HL-60 (cell line): ENCODE data around the gene NCOR2.

Experiments used
- DNase-seq, 2 experiments: peaks; one replicate each; pipeline ENCODE4 v3.0.0-alpha.2; 2010 to 2020; ENCODE audit warnings: low read depth in 1 of 2, low spot score in 1 of 2
- H3K27ac ChIP-seq: fragments of 250-450 bp; sonication (Bioruptor Pico); replicated peaks from 2 replicates; pipeline ENCODE4 v1.5.1; 2020; ENCODE audit warnings: mild to moderate bottlenecking, moderate library complexity
- H3K27me3 ChIP-seq: fragments of 250-450 bp; sonication (Bioruptor Pico); 2 replicates; pipeline ENCODE4 v1.5.1; 2021; ENCODE audit warnings: mild to moderate bottlenecking, moderate library complexity; ENCODE audit not compliant: insufficient read depth, poor library complexity, severe bottlenecking
- H3K4me3 ChIP-seq: replicated peaks from 2 replicates; pipeline ENCODE4 v1.5.1; 2011; ENCODE audit warnings: mild to moderate bottlenecking, control low read depth, low read length; ENCODE audit not compliant: insufficient read depth
- GABPA ChIP-seq: IDR thresholded peaks from 2 replicates; pipeline ENCODE4 v1.6.1; 2012; ENCODE audit warnings: low read depth
- POLR2AphosphoS5 ChIP-seq: IDR thresholded peaks from 2 replicates; pipeline ENCODE4 v1.6.1; 2012; ENCODE audit warnings: low read depth
- SPI1 ChIP-seq: IDR thresholded peaks from 2 replicates; pipeline ENCODE4 v1.6.1; 2012; ENCODE audit warnings: low read depth, mild to moderate bottlenecking, borderline replicate concordance
- TF ChIP-seq, protein P1 (sequence below): IDR thresholded peaks from one replicate; pipeline ENCODE4 v1.5.1; 2011; ENCODE audit warnings: low read length, control low read depth, inconsistent platforms; ENCODE audit not compliant: insufficient read depth
- TF ChIP-seq, protein P2 (sequence below): IDR thresholded peaks from 2 replicates; pipeline ENCODE4 v1.6.1; 2012; ENCODE audit warnings: low read depth; ENCODE audit not compliant: insufficient replicate concordance

NCOR2 gene

DNA sequence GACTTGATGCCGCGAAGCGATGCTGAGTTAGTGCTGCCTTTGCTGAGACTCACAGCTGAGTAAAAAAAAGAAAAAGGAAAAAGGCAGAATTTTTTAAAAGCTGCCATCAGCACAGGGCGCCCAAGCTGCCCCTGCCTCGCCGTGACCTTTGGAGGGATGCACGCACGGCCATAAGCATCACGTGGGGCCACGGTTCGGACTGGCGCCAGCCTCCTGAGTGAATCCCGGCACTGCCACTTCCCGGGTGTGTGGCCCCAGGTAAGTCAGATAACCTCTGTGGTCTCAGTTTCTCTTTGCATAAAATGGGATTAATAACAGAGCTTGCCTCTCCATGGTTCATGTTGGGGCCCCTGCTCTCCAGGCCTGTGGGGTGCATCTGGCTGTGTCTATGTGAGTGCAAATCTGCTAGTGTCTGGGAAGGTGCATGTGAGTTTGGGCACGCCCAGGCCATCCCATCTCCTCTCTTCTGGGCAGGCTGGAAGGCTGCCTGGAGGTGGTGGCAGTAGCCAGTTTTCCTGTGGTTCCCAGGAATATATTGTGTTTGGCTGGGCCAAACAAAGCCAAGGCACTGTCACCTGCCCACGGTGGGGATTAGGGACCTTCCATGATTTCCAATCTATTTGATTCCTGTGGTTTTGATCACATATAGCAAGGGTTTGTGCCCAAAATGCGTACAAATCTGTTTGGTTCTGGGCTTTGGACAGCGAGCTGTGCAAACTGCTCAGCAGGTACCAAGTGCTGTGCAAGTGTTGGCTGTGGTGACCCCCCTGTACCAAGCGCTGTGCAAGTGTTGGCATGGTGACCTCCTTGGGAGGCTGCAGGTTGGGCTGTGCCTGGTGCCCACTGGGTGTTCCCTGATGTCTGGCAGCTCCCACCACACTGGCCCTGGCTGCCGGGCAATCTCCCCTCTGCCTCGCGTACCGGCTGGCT lies 43.5 kb upstream of the NCOR2 start:
- no peak overlapping the region for H3K4me3 ChIP-seq
- DNase-seq, result no peak
- TF ChIP-seq, protein P1, sequence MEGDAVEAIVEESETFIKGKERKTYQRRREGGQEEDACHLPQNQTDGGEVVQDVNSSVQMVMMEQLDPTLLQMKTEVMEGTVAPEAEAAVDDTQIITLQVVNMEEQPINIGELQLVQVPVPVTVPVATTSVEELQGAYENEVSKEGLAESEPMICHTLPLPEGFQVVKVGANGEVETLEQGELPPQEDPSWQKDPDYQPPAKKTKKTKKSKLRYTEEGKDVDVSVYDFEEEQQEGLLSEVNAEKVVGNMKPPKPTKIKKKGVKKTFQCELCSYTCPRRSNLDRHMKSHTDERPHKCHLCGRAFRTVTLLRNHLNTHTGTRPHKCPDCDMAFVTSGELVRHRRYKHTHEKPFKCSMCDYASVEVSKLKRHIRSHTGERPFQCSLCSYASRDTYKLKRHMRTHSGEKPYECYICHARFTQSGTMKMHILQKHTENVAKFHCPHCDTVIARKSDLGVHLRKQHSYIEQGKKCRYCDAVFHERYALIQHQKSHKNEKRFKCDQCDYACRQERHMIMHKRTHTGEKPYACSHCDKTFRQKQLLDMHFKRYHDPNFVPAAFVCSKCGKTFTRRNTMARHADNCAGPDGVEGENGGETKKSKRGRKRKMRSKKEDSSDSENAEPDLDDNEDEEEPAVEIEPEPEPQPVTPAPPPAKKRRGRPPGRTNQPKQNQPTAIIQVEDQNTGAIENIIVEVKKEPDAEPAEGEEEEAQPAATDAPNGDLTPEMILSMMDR, result no peak
- TF ChIP-seq, protein P2, sequence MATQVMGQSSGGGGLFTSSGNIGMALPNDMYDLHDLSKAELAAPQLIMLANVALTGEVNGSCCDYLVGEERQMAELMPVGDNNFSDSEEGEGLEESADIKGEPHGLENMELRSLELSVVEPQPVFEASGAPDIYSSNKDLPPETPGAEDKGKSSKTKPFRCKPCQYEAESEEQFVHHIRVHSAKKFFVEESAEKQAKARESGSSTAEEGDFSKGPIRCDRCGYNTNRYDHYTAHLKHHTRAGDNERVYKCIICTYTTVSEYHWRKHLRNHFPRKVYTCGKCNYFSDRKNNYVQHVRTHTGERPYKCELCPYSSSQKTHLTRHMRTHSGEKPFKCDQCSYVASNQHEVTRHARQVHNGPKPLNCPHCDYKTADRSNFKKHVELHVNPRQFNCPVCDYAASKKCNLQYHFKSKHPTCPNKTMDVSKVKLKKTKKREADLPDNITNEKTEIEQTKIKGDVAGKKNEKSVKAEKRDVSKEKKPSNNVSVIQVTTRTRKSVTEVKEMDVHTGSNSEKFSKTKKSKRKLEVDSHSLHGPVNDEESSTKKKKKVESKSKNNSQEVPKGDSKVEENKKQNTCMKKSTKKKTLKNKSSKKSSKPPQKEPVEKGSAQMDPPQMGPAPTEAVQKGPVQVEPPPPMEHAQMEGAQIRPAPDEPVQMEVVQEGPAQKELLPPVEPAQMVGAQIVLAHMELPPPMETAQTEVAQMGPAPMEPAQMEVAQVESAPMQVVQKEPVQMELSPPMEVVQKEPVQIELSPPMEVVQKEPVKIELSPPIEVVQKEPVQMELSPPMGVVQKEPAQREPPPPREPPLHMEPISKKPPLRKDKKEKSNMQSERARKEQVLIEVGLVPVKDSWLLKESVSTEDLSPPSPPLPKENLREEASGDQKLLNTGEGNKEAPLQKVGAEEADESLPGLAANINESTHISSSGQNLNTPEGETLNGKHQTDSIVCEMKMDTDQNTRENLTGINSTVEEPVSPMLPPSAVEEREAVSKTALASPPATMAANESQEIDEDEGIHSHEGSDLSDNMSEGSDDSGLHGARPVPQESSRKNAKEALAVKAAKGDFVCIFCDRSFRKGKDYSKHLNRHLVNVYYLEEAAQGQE, result no peak
- TF ChIP-seq SPI1, result no peak
- TF ChIP-seq POLR2AphosphoS5, result no peak
- no peak for TF ChIP-seq GABPA
- H3K27me3 ChIP-seq, result peaks cover 5% of the 10 kb centered on the region
- no peak overlapping the region for H3K27ac ChIP-seq

DNA sequence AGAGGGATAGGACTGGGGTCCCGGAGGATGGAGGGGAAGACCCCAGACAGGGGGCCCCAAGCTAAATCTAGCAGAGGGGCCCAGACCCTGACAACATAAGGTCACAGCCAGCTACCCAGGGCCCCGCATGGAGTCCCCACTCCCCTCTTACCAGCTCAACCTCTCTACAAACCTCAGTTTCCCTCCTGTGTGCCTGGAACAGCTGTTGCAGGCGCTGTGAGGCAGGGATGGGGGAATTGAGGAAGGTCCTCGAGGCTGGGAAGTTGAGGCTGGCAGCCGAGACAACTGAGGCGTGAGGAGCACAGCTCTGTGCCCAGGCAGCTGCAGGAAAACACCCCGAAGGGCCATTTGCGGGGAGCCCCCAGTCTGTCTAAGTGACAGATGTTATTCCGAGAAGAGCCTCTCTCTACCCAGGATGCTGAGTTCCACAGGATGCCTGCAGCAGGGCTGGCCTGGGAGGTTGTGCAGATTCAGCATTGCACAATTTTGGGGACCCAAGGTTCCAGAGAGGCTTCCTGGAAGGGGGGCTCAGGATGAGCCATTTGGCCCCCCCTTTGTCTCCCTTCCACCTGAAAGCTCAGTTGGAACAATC lies 42.7 kb upstream of the NCOR2 start:
- H3K27ac ChIP-seq, result no peak overlapping the region

More for the DNA sequence above, 42.7 kb upstream of the NCOR2 start:
- no peak for DNase-seq
- Histone ChIP-seq H3K27me3 (peaks cover 5% of the 10 kb centered on the region), H3K4me3 (no peak overlapping the region)
- TF ChIP-seq SPI1 (no peak), GABPA (no peak), POLR2AphosphoS5 (no peak)
- TF ChIP-seq, protein P2, result no peak
- TF ChIP-seq, protein P1, result no peak
